OCI-LY7 (cell line): ENCODE measurements around the gene COL20A1. TPM values are rescaled to one million over a fixed set of nuclear protein-coding genes. Genes with fewer than 3 reads are reported as not detected.
A peak's percentile ranks its signal among the peaks of the same experiment; 100 is the strongest.

Experiments used
- Bru-seq: library from RNA; stranded (reverse); fragments of 400-500 nt; gene quantifications from one replicate; lab custom pipeline; 2021; lab: Mats Ljungman, UMichigan
- BruChase-seq, 2 experiments: library from RNA; stranded (reverse); fragments of 400-500 nt; gene quantifications; one replicate each; lab custom pipeline; 2021; lab: Mats Ljungman, UMichigan
- BruUV-seq: library from RNA; stranded (reverse); fragments of 400-500 nt; replicated peaks from 2 replicates; lab custom pipeline; 2021; lab: Mats Ljungman, UMichigan
- CTCF ChIA-PET: fragments of 300-600 bp; sonication (Branson Sonifier 250); formaldehyde crosslinking; loops from one replicate; lab custom pipeline; 2022; ENCODE audit warnings: antibody characterized with exemption; ENCODE audit not compliant: unreplicated experiment; lab: Charles Lee
- POLR2A ChIA-PET: fragments of 300-600 bp; sonication (Branson Sonifier 250); formaldehyde crosslinking; loops from one replicate; lab custom pipeline; 2022; ENCODE audit warnings: antibody characterized with exemption; lab: Charles Lee
- DNase-seq: peaks from one replicate; pipeline ENCODE4 v3.0.0-alpha.2; 2015; ENCODE audit warnings: low spot score
- H2AFZ ChIP-seq: fragments of 200-600 bp; sonication (generic), shearing (Covaris generic); 2 replicates; pipeline ENCODE4 v1.6.1; 2014; ENCODE audit warnings: mild to moderate bottlenecking, antibody characterized with exemption, low read length, moderate library complexity
- H3K27ac ChIP-seq: fragments of 200-600 bp; sonication (generic); 2 replicates; pipeline ENCODE4 v1.5.1; 2014; ENCODE audit warnings: mixed run types, low read depth, mild to moderate bottlenecking, moderate library complexity, low read length, inconsistent platforms; ENCODE audit not compliant: poor library complexity, severe bottlenecking
- H3K36me3 ChIP-seq: fragments of 200-600 bp; sonication (generic); 2 replicates; pipeline ENCODE4 v1.6.1; 2014; ENCODE audit warnings: mild to moderate bottlenecking, antibody characterized with exemption, low read length, moderate library complexity, mixed read lengths; ENCODE audit not compliant: insufficient read depth
- H3K4me1 ChIP-seq: fragments of 200-600 bp; sonication (generic); 2 replicates; pipeline ENCODE4 v1.5.1; 2014; ENCODE audit warnings: mild to moderate bottlenecking, low read length; ENCODE audit not compliant: insufficient read depth, poor library complexity, severe bottlenecking
- H3K4me2 ChIP-seq: fragments of 200-600 bp; sonication (generic); 2 replicates; pipeline ENCODE4 v1.6.1; 2014; ENCODE audit warnings: mild to moderate bottlenecking, low read length
- H3K4me3 ChIP-seq: fragments of 200-600 bp; sonication (generic); 2 replicates; pipeline ENCODE4 v1.5.1; 2014; ENCODE audit warnings: mild to moderate bottlenecking, low read depth, low read length; ENCODE audit not compliant: poor library complexity, severe bottlenecking
- H3K79me2 ChIP-seq: fragments of 200-600 bp; sonication (generic); 2 replicates; pipeline ENCODE4 v1.6.1; 2016; ENCODE audit warnings: low read depth, mild to moderate bottlenecking, low read length, moderate library complexity, mixed read lengths; ENCODE audit not compliant: insufficient read depth
- H3K9me2 ChIP-seq: fragments of 200-600 bp; sonication (generic); 2 replicates; pipeline ENCODE4 v1.6.1; 2016; ENCODE audit warnings: mild to moderate bottlenecking, low read length, mixed read lengths; ENCODE audit not compliant: insufficient read depth
- H3K9me3 ChIP-seq: fragments of 200-600 bp; sonication (generic); 2 replicates; pipeline ENCODE4 v1.6.1; 2014; ENCODE audit warnings: mild to moderate bottlenecking, mixed run types, low read length, mixed read lengths
- H4K20me1 ChIP-seq: fragments of 200-600 bp; sonication (generic); 2 replicates; pipeline ENCODE4 v1.6.1; 2014; ENCODE audit warnings: mild to moderate bottlenecking, antibody characterized with exemption, low read length, moderate library complexity, mixed read lengths; ENCODE audit not compliant: insufficient read depth
- CTCF ChIP-seq: fragments of 200-600 bp; sonication (generic); conservative IDR thresholded peaks from 2 replicates; pipeline ENCODE4 v1.5.1; 2014; ENCODE audit warnings: mild to moderate bottlenecking, antibody characterized with exemption, low read length, moderate library complexity, mixed read lengths
- EZH2phosphoT487 ChIP-seq: fragments of 200-600 bp; sonication (generic); IDR thresholded peaks from 2 replicates; pipeline ENCODE4 v1.6.1; 2018; ENCODE audit warnings: low read depth, borderline replicate concordance, mild to moderate bottlenecking, mixed run types, antibody characterized with exemption, low read length, moderate library complexity, mixed read lengths
- intact Hi-C: fragments of 100-400 bp; cut with micrococcal nuclease; formaldehyde crosslinking; loops from one replicate; pipeline ENCODE4 v1.10.0; 2022; ENCODE audit not compliant: unreplicated experiment
- long read RNA-seq: library from polyadenylated mRNA; stranded (forward); transcript quantifications from one replicate; pipeline ENCODE4 v2.0.0, GENCODE V29; 2022
- total RNA-seq, 2 experiments: library from RNA; depleted of rRNA in 1 of 2; stranded (reverse); fragments of >200 nt in 1 of 2; shearing (Covaris generic) in 1 of 2; gene quantifications; 2 replicates each; pipeline ENCODE4 v1.2.3, GENCODE V29; 2014 to 2022

The COL20A1 gene
- total RNA-seq (2014; rRNA removed; shearing (Covaris generic)) (not detected in 2 replicates), total RNA-seq (2022) (0.09 and 0.15 TPM in 2 replicates), Bru-seq, nascent RNA (percentile 11 among the genes with signal in this experiment), BruChase-seq, experiment 1, labeled RNA remaining after a 6-hour chase (percentile 14 among the genes with signal in this experiment), BruChase-seq, experiment 2, labeled RNA remaining after a 2-hour chase (percentile 16 among the genes with signal in this experiment)
- long read RNA-seq: 0 reads

GRCh38 chr20:63292904-63293303 lies at the start of gene COL20A1:
Gene COL20A1 (plus strand): TSS chr20:63293186. CDS start chr20:63295108, 1,922 bp downstream.
- Histone ChIP-seq H3K9me2 (no peaks in the 10 kb centered on the region), H3K79me2 (no peaks in the 10 kb centered on the region), H3K4me1 (no peaks in the 10 kb centered on the region), H3K27ac (no peak within 1 kb of the TSS), H4K20me1 (no peaks in the 10 kb centered on the region), H3K4me3 (no peak within 1 kb of the TSS), H3K9me3 (no peaks in the 10 kb centered on the region), H2AFZ (no peak within 1 kb of the TSS), H3K36me3 (peaks cover 8% of the 10 kb centered on the region; the same call in 1 of the 2 replicates), H3K4me2 (no peak within 1 kb of the TSS)
- no peak for TF ChIP-seq EZH2phosphoT487
- no peak for TF ChIP-seq CTCF
- ChIA-PET CTCF (no interaction called here), POLR2A (no interaction called here)
- no peak for DNase-seq
- intact Hi-C loops: no loop called here
- no TSS peak for BruUV-seq

GRCh38 chr20:63243604-63244247 lies 49.3 kb upstream of the COL20A1 start:
- Histone ChIP-seq H3K36me3 (no peaks in the 10 kb centered on the region), H2AFZ (no peak overlapping the region), H3K27ac (no peak overlapping the region), H3K4me3 (no peak overlapping the region), H3K4me2 (no peak overlapping the region), H3K4me1 (no peaks in the 10 kb centered on the region), H3K9me3 (no peaks in the 10 kb centered on the region), H4K20me1 (no peaks in the 10 kb centered on the region), H3K79me2 (no peaks in the 10 kb centered on the region), H3K9me2 (no peaks in the 10 kb centered on the region)
- POLR2A ChIA-PET: no interaction called here
- intact Hi-C loops: no loop called here
- TF ChIP-seq EZH2phosphoT487: no peak
- no peak for TF ChIP-seq CTCF
- BruUV-seq: no TSS peak
- no peak for DNase-seq
- CTCF ChIA-PET: no interaction called here

- POLR2A ChIA-PET: no interaction called here
- Histone ChIP-seq H3K36me3 (no peaks in the 10 kb centered on the region), H3K9me2 (no peaks in the 10 kb centered on the region), H3K4me3 (no peak overlapping the region), H3K27ac (no peak overlapping the region), H2AFZ (no peak overlapping the region), H4K20me1 (no peaks in the 10 kb centered on the region), H3K4me1 (no peaks in the 10 kb centered on the region), H3K79me2 (no peaks in the 10 kb centered on the region), H3K9me3 (no peaks in the 10 kb centered on the region), H3K4me2 (no peak overlapping the region)
- CTCF ChIA-PET: no interaction called here
- DNase-seq: no peak
- intact Hi-C loops: no loop called here
- no TSS peak for BruUV-seq
- TF ChIP-seq EZH2phosphoT487: no peak
- TF ChIP-seq CTCF: no peak
These were observed 48.5 kb upstream of the COL20A1 start for GRCh38 chr20:63244468-63244867.
